Testis (tissue), 5 donors: ENCODE data around the gene SMG7. TPM values are rescaled to one million over a fixed set of nuclear protein-coding genes. Genes with fewer than 3 reads are reported as not detected.
"Not testable (repeated sequence)": the region's sequence is repeated elsewhere in the genome, so short reads cannot be mapped to it uniquely, and the experiment has no call there.

Source experiments
- DNase-seq: peaks from one replicate; pipeline ENCODE4 v3.0.0-alpha.2; 2019
- H3K27ac ChIP-seq, 2 donors: fragments of 200-600 bp; sonication (generic); one replicate each; pipeline ENCODE4 v1.5.1; 2019
- H3K27me3 ChIP-seq: fragments of 200-600 bp; sonication (generic); one replicate; pipeline ENCODE4 v1.5.1; 2019
- H3K36me3 ChIP-seq: fragments of 200-600 bp; sonication (generic); one replicate; pipeline ENCODE4 v1.5.1; 2017; ENCODE audit warnings: low read depth; ENCODE audit errors: missing control alignments
- H3K4me1 ChIP-seq: fragments of 200-600 bp; sonication (generic); one replicate; pipeline ENCODE4 v1.5.1; 2019
- H3K4me3 ChIP-seq, 2 donors: fragments of 200-600 bp; sonication (generic); one replicate each; pipeline ENCODE4 v1.5.1; 2017 to 2019
- H3K9me3 ChIP-seq: fragments of 200-600 bp; sonication (generic); one replicate; pipeline ENCODE4 v1.5.1; 2017
- POLR2A ChIP-seq: fragments of 450-650 bp; IDR thresholded peaks from one replicate; pipeline ENCODE4 v1.6.1; 2017; ENCODE audit warnings: antibody characterized with exemption, mild to moderate bottlenecking, moderate library complexity
- WGBS, 2 donors: methylation state at CpG; one replicate each; pipeline ENCODE4 v1.1.5; 2018; 5-methylcytosine and 5-hydroxymethylcytosine counted together
- intact Hi-C: fragments of 100-400 bp; cut with DNase I; formaldehyde crosslinking; loops from one replicate; pipeline ENCODE4 v1.15.1; 2023; ENCODE audit warnings: low total_unique reads
- long read RNA-seq, 2 donors: transcript quantifications; one replicate each; lab custom pipeline, GENCODE V29; 2026
- polyA plus RNA-seq: library from polyadenylated mRNA; stranded (reverse); fragments of 350-450 nt; fragmentation: Illumina TruSeq; extraction: RNeasy Lipid Tissue Mini Kit (QIAGEN cat#74804); gene quantifications from one replicate; pipeline ENCODE4 v1.2.3, GENCODE V29; 2014; ENCODE audit warnings: low read depth, low replicate concordance; ENCODE audit not compliant: insufficient read depth
- total RNA-seq, 2 donors: library from RNA; depleted of rRNA; stranded (reverse); fragments of >200 nt; gene quantifications; one replicate each; pipeline ENCODE4 v1.2.3, GENCODE V29; 2016
- TF ChIP-seq, protein P1 (sequence below), 3 experiments: fragments of 450-650 bp in 2 of 3; fragments of 200-600 bp in 1 of 3; sonication (generic) in 1 of 3; IDR thresholded peaks; one replicate each; pipeline ENCODE4 v1.5.1; 2016 to 2019; ENCODE audit warnings: antibody characterized with exemption in 3 of 3, mild to moderate bottlenecking in 2 of 3, moderate library complexity in 1 of 3

The SMG7 gene, protein sequence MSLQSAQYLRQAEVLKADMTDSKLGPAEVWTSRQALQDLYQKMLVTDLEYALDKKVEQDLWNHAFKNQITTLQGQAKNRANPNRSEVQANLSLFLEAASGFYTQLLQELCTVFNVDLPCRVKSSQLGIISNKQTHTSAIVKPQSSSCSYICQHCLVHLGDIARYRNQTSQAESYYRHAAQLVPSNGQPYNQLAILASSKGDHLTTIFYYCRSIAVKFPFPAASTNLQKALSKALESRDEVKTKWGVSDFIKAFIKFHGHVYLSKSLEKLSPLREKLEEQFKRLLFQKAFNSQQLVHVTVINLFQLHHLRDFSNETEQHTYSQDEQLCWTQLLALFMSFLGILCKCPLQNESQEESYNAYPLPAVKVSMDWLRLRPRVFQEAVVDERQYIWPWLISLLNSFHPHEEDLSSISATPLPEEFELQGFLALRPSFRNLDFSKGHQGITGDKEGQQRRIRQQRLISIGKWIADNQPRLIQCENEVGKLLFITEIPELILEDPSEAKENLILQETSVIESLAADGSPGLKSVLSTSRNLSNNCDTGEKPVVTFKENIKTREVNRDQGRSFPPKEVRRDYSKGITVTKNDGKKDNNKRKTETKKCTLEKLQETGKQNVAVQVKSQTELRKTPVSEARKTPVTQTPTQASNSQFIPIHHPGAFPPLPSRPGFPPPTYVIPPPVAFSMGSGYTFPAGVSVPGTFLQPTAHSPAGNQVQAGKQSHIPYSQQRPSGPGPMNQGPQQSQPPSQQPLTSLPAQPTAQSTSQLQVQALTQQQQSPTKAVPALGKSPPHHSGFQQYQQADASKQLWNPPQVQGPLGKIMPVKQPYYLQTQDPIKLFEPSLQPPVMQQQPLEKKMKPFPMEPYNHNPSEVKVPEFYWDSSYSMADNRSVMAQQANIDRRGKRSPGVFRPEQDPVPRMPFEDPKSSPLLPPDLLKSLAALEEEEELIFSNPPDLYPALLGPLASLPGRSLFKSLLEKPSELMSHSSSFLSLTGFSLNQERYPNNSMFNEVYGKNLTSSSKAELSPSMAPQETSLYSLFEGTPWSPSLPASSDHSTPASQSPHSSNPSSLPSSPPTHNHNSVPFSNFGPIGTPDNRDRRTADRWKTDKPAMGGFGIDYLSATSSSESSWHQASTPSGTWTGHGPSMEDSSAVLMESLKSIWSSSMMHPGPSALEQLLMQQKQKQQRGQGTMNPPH
- total RNA-seq (100 to 1,000 TPM; 109 to 139 TPM), polyA plus RNA-seq (157 TPM)
- long read RNA-seq, donor 1, result 0 reads
- long read RNA-seq, donor 2, result 0 reads

DNA sequence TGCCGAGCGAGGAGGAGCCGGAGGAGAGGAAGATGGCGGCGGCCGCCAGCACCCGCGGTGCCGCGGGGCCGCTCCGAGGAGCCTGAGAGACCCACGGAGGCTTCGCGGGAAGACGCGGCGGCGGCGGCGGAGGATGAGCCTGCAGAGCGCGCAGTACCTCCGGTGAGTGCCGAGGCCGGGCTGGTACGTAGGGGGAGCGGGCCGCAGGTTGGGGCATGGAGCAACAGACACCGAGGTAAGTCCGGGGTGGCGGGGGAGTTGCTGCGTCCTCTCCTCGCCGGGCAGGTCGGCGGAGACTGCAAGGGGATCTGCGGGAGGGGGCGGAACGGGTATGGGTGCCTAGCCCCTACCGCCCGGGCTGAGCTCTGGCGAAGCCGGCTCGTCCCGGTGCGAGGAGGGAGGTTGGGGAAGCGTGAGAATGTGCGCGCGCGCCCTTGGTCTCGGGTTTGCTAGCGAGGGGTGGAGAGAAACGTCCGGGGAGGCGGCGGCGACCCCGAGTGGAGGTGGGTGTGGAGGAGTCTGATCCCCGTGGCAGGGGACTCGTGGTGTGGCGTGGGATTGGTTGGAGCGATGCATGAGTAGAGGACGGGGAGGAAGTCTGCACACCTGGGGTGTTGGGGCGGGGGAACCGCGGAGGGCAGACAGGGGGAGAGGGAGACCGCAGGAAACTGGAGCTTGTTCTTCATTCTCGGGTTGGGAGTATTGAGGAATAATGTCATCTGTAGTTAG, at the start of gene SMG7:
SMG7 (plus strand) TSS at position 12 of the 729 bp plus-strand sequence; CDS start at position 134, 122 bp downstream.
- H3K27ac ChIP-seq, result peak within 1 kb of the TSS; percentile 96
- peak; percentile 49 for DNase-seq
- intact Hi-C loops, result no loop called here
- 0% methylated on average over 33 to 59 of the region's 70 CpGs for WGBS, 2 donors
- TF ChIP-seq, protein P1, sequence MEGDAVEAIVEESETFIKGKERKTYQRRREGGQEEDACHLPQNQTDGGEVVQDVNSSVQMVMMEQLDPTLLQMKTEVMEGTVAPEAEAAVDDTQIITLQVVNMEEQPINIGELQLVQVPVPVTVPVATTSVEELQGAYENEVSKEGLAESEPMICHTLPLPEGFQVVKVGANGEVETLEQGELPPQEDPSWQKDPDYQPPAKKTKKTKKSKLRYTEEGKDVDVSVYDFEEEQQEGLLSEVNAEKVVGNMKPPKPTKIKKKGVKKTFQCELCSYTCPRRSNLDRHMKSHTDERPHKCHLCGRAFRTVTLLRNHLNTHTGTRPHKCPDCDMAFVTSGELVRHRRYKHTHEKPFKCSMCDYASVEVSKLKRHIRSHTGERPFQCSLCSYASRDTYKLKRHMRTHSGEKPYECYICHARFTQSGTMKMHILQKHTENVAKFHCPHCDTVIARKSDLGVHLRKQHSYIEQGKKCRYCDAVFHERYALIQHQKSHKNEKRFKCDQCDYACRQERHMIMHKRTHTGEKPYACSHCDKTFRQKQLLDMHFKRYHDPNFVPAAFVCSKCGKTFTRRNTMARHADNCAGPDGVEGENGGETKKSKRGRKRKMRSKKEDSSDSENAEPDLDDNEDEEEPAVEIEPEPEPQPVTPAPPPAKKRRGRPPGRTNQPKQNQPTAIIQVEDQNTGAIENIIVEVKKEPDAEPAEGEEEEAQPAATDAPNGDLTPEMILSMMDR (IDR thresholded peaks at IDR 0.05), result no peak
- no peak for TF ChIP-seq POLR2A
- no peaks in the 10 kb centered on the region for H3K36me3 ChIP-seq
- H3K9me3 ChIP-seq, result no peaks in the 10 kb centered on the region
- H3K4me3 ChIP-seq, result peak within 1 kb of the TSS; percentile 78 to 94
- H3K27me3 ChIP-seq, result no peaks in the 10 kb centered on the region
- peaks cover 6% of the 10 kb centered on the region for H3K4me1 ChIP-seq

DNA sequence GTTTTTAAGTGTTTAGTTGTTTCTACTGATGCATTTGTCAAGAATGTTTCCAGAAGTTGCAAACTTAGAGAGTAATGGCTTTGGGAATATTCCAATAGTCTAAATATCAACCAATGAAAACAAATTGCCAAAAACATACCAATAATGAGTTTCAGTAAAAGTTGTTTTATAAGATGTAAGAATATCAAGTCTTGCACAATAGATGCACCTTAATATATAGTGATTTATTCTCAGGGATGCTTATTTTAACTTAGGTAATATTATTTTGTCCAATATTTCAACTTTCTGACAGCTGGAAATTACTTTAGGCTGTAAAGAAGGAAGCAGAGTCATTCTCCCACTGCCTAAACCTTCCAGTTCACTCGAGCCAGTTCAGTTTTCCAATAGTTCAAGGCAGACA, 48.8 kb upstream of the SMG7 start:
- TF ChIP-seq, protein P1 (IDR thresholded peaks at IDR 0.05), result no peak

DNA sequence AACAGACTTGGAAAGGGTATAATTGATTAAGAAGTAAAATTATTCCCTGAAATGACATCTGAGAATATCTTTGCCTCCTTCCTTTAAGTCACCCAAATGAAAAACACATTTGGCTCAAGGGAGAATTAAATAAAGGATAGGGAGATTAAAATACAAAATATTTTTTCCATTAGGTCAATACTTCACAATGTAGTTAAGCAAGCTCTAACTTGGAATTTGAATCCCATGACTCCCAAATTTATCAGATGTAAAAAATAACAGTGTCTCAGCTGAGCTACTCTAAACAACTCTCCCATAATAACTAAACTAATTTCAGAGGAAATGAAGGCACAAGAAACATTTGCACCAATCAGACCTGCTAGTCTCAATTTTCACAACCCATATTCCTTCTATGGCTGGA, 47.6 kb upstream of the SMG7 start:
- H3K27ac ChIP-seq, result peak overlapping the region; percentile 45 to 64
- intact Hi-C loops, result no loop called here
- no peaks in the 10 kb centered on the region for H3K36me3 ChIP-seq
- no peak overlapping the region for H3K4me3 ChIP-seq
- H3K9me3 ChIP-seq, result no peaks in the 10 kb centered on the region
- no peaks in the 10 kb centered on the region for H3K4me1 ChIP-seq
- no peaks in the 10 kb centered on the region for H3K27me3 ChIP-seq
- no peak for TF ChIP-seq POLR2A
- TF ChIP-seq, protein P1 (IDR thresholded peaks at IDR 0.05), result no peak
- DNase-seq, result no peak

More for the DNA sequence above, 48.8 kb upstream of the SMG7 start:
- Histone ChIP-seq H3K27me3 (no peaks in the 10 kb centered on the region), H3K4me1 (no peaks in the 10 kb centered on the region), H3K36me3 (no peaks in the 10 kb centered on the region), H3K9me3 (no peaks in the 10 kb centered on the region), H3K4me3 (no peak overlapping the region), H3K27ac (peak overlapping the region; percentile 5 to 64)
- DNase-seq, result no peak
- 67 to 68% methylated on average over 1 of the region's 1 CpG for WGBS, 2 donors
- intact Hi-C loops, result no loop called here

DNA sequence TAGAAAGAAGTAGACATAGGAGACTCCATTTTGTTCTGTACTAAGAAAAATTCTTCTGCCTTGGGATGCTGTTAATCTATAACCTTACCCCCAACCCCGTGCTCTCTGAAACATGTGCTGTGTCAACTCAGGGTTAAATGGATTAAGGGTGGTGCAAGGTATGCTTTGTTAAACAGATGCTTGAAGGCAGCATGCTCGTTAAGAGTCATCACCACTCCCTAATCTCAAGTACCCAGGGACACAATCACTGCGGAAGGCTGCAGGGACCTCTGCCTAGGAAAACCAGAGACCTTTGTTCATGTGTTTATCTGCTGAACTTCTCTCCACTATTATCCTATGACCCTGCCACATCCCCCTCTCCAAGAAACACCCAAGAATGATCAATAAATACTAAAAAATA, 44.7 kb upstream of the SMG7 start:
- intact Hi-C loops, H3K27ac ChIP-seq, H3K9me3 ChIP-seq, H3K4me1 ChIP-seq, DNase-seq, H3K36me3 ChIP-seq, H3K27me3 ChIP-seq, H3K4me3 ChIP-seq: not testable (repeated sequence)
- WGBS, 2 donors, result 75% methylated on average over 3 of the region's 3 CpGs; no CpG with 5 or more reads in 1 of the 2 donors
